Astrocyte (in vitro differentiated cells and primary cell): ENCODE measurements around the gene NEB. TPM values are rescaled to one million over a fixed set of nuclear protein-coding genes. Genes with fewer than 3 reads are reported as not detected.

Experiments
- DNase-seq: peaks from one replicate; pipeline ENCODE4 v3.0.0-alpha.2; 2010; ENCODE audit warnings: low read depth
- FAIRE-seq: peaks from 2 replicates; lab custom pipeline; 2011; peaks lifted over from hg19 to GRCh38; lab: Jason Lieb, UNC
- H2AFZ ChIP-seq: 2 replicates; pipeline ENCODE4 v1.6.0; 2012; ENCODE audit warnings: low read depth, low read length, inconsistent platforms
- H3K27ac ChIP-seq: 2 replicates; pipeline ENCODE4 v1.5.1; 2011; ENCODE audit warnings: low read depth, low read length, inconsistent platforms
- H3K27me3 ChIP-seq: 2 replicates; pipeline ENCODE4 v1.6.0; 2011; ENCODE audit warnings: low read length, inconsistent platforms; ENCODE audit not compliant: insufficient read depth
- H3K36me3 ChIP-seq: 2 replicates; pipeline ENCODE4 v1.5.1; 2011; ENCODE audit warnings: low read length, inconsistent platforms; ENCODE audit not compliant: insufficient read depth
- H3K4me1 ChIP-seq: 2 replicates; pipeline ENCODE4 v1.5.1; 2011; ENCODE audit warnings: low read length, inconsistent platforms; ENCODE audit not compliant: insufficient read depth
- H3K4me2 ChIP-seq: 2 replicates; pipeline ENCODE4 v1.6.0; 2012; ENCODE audit warnings: low read length, inconsistent platforms
- H3K4me3 ChIP-seq: 2 replicates; pipeline ENCODE4 v1.5.1; 2011; ENCODE audit warnings: low read depth, mild to moderate bottlenecking, low read length, inconsistent platforms; ENCODE audit not compliant: insufficient read depth
- H3K79me2 ChIP-seq: 2 replicates; pipeline ENCODE4 v1.6.0; 2012; ENCODE audit warnings: mild to moderate bottlenecking, low read length, inconsistent platforms; ENCODE audit not compliant: insufficient read depth
- H3K9ac ChIP-seq: 2 replicates; pipeline ENCODE4 v1.6.0; 2012; ENCODE audit warnings: mild to moderate bottlenecking, low read length, inconsistent platforms
- H3K9me3 ChIP-seq: 2 replicates; pipeline ENCODE4 v1.5.1; 2012; ENCODE audit warnings: low read depth, mild to moderate bottlenecking, low read length, inconsistent platforms; ENCODE audit not compliant: insufficient read depth
- H4K20me1 ChIP-seq: 2 replicates; pipeline ENCODE4 v1.6.0; 2012; ENCODE audit warnings: low read length, inconsistent platforms; ENCODE audit not compliant: insufficient read depth
- H3K27ac Mint-ChIP-seq: one replicate; pipeline ENCODE4 v1.8.0; 2021; ENCODE audit warnings: mild to moderate bottlenecking, mixed read lengths; ENCODE audit not compliant: unreplicated experiment
- H3K27me3 Mint-ChIP-seq: one replicate; pipeline ENCODE4 v1.8.0; 2021; ENCODE audit warnings: low read depth, mixed read lengths; ENCODE audit not compliant: unreplicated experiment
- H3K36me3 Mint-ChIP-seq: one replicate; pipeline ENCODE4 v1.8.0; 2021; ENCODE audit warnings: low read depth, mixed read lengths; ENCODE audit not compliant: unreplicated experiment
- H3K4me1 Mint-ChIP-seq: one replicate; pipeline ENCODE4 v1.8.0; 2021; ENCODE audit warnings: low read depth, mixed read lengths; ENCODE audit not compliant: unreplicated experiment
- H3K4me3 Mint-ChIP-seq: one replicate; pipeline ENCODE4 v1.8.0; 2021; ENCODE audit warnings: mild to moderate bottlenecking, moderate library complexity, mixed read lengths; ENCODE audit not compliant: unreplicated experiment
- H3K9me3 Mint-ChIP-seq: one replicate; pipeline ENCODE4 v1.8.0; 2021; ENCODE audit warnings: mild to moderate bottlenecking, mixed read lengths; ENCODE audit not compliant: unreplicated experiment
- EZH2 ChIP-seq: IDR thresholded peaks from 2 replicates; pipeline ENCODE4 v1.6.1; 2012; ENCODE audit warnings: mild to moderate bottlenecking, low read length, inconsistent platforms; ENCODE audit not compliant: insufficient read depth
- total RNA-seq: library from RNA; stranded (reverse); gene quantifications from 2 replicates; pipeline ENCODE4 v1.2.1, GENCODE V29; 2021
- TF ChIP-seq, protein P1 (sequence below): IDR thresholded peaks from 2 replicates; pipeline ENCODE4 v1.5.1; 2011; ENCODE audit warnings: low read depth, mild to moderate bottlenecking, inconsistent platforms, low read length, moderate library complexity; ENCODE audit not compliant: insufficient read depth

NEB gene
- total RNA-seq, 1 donor from 2014 or later = 0.82 TPM

DNA sequence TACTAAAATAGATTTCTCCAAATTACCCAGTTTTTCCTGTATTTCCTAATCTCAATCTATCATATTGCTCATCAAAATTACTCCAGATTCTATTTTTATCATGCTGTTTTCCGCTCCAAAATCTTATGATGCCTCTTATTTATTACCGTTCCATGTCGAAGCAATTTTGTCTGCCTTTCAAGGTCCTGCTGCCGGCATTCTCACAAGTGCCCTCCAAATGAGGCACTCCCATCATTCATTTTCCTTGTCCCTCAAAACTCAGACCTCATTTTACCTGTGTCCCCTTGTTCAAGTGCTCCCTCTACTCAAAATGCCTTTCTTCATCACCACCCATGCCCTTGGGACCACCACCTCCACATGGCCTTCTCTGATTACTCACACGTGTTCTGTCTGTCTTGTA, 13.1 kb downstream of the NEB start:
- H3K4me3 Mint-ChIP-seq = no peak overlapping the region
- Histone ChIP-seq H3K9me3 (no peaks in the 10 kb centered on the region), H4K20me1 (no peaks in the 10 kb centered on the region), H3K36me3 (no peaks in the 10 kb centered on the region), H2AFZ (no peak overlapping the region), H3K27ac (no peak overlapping the region), H3K27me3 (no peaks in the 10 kb centered on the region), H3K4me1 (no peaks in the 10 kb centered on the region), H3K9ac (no peak overlapping the region), H3K79me2 (no peaks in the 10 kb centered on the region), H3K4me2 (no peak overlapping the region), H3K4me3 (no peak overlapping the region)
- peaks cover 3% of the 10 kb centered on the region for H3K36me3 Mint-ChIP-seq
- H3K27me3 Mint-ChIP-seq = peaks cover 3% of the 10 kb centered on the region
- no peak overlapping the region for H3K27ac Mint-ChIP-seq
- peaks cover 2% of the 10 kb centered on the region for H3K9me3 Mint-ChIP-seq
- H3K4me1 Mint-ChIP-seq = peaks cover 11% of the 10 kb centered on the region
- no peak for TF ChIP-seq EZH2
- TF ChIP-seq, protein P1, sequence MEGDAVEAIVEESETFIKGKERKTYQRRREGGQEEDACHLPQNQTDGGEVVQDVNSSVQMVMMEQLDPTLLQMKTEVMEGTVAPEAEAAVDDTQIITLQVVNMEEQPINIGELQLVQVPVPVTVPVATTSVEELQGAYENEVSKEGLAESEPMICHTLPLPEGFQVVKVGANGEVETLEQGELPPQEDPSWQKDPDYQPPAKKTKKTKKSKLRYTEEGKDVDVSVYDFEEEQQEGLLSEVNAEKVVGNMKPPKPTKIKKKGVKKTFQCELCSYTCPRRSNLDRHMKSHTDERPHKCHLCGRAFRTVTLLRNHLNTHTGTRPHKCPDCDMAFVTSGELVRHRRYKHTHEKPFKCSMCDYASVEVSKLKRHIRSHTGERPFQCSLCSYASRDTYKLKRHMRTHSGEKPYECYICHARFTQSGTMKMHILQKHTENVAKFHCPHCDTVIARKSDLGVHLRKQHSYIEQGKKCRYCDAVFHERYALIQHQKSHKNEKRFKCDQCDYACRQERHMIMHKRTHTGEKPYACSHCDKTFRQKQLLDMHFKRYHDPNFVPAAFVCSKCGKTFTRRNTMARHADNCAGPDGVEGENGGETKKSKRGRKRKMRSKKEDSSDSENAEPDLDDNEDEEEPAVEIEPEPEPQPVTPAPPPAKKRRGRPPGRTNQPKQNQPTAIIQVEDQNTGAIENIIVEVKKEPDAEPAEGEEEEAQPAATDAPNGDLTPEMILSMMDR = no peak
- FAIRE-seq = no peak
- no peak for DNase-seq

DNA sequence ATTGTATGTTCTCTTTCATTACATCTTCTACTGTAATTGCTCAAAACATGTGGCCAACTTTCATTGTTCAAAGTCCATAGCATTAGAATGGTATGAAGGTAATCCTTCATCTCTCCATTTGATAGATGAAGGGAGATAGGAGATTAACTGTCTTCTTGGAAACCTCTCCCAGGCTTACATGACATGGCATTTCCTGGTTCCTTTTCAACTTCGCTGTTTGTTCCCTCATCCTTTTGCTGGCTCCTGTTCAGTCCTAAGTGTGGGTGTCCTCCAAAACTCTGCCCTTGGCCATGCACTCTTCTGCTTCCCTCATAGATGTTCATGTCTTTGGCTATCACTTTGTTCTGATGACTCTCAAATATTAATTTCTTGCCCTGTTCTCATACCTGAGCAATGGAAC, 13.8 kb downstream of the NEB start:
- no peaks in the 10 kb centered on the region for H3K9me3 ChIP-seq
- H3K4me3 Mint-ChIP-seq = no peak overlapping the region
- no peak overlapping the region for H3K4me3 ChIP-seq
- H2AFZ ChIP-seq = no peak overlapping the region
- H3K27me3 Mint-ChIP-seq = peaks cover 3% of the 10 kb centered on the region
- no peak for FAIRE-seq
- H3K36me3 ChIP-seq = no peaks in the 10 kb centered on the region
- no peak for TF ChIP-seq EZH2
- TF ChIP-seq, protein P1 = no peak
- no peak overlapping the region for H3K27ac Mint-ChIP-seq
- H3K4me1 Mint-ChIP-seq = peaks cover 11% of the 10 kb centered on the region
- H3K9me3 Mint-ChIP-seq = peaks cover 2% of the 10 kb centered on the region
- H3K36me3 Mint-ChIP-seq = peaks cover 3% of the 10 kb centered on the region
- no peaks in the 10 kb centered on the region for H3K4me1 ChIP-seq
- H3K79me2 ChIP-seq = no peaks in the 10 kb centered on the region
- H4K20me1 ChIP-seq = no peaks in the 10 kb centered on the region
- no peak overlapping the region for H3K4me2 ChIP-seq
- DNase-seq = no peak
- no peaks in the 10 kb centered on the region for H3K27me3 ChIP-seq
- H3K9ac ChIP-seq = no peak overlapping the region
- no peak overlapping the region for H3K27ac ChIP-seq

DNA sequence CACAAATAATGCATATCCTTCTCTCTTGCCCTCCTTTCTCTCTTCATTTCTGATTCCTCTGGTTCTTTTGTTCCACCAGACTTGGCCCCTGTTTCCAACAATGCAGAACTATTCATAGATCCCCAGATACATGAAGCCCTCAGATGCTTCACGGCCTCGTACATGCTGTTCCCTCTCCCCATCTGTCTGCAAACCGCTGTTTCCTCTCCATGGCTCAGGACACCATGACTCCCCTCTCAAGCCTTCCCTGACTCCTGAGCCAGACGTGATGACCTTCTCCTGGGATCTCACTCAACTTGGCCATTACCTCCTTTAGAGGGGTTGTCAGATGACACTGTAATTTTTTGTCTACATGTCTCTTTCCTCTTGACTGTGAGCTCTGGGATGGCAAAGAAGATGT, 15.5 kb downstream of the NEB start:
- Histone ChIP-seq H2AFZ (no peak overlapping the region), H3K9me3 (no peaks in the 10 kb centered on the region), H3K79me2 (no peaks in the 10 kb centered on the region), H3K4me2 (no peak overlapping the region), H4K20me1 (no peaks in the 10 kb centered on the region), H3K27me3 (no peaks in the 10 kb centered on the region), H3K9ac (no peak overlapping the region), H3K4me1 (no peaks in the 10 kb centered on the region), H3K27ac (no peak overlapping the region), H3K36me3 (no peaks in the 10 kb centered on the region), H3K4me3 (no peak overlapping the region)
- Mint-ChIP-seq H3K4me1 (peaks cover 11% of the 10 kb centered on the region), H3K27ac (no peak overlapping the region), H3K27me3 (peaks cover 3% of the 10 kb centered on the region), H3K36me3 (no peaks in the 10 kb centered on the region), H3K9me3 (peaks cover 2% of the 10 kb centered on the region), H3K4me3 (no peak overlapping the region)
- DNase-seq (no peak), FAIRE-seq (no peak)
- TF ChIP-seq, protein P1 = no peak
- TF ChIP-seq EZH2 = no peak
